ENCODE results near the gene FAM177A1. TPM values are rescaled to one million over a fixed set of nuclear protein-coding genes. Genes with fewer than 3 reads are reported as not detected.

Gene FAM177A1
- total and polyA plus RNA-seq, 10 of the 15 experiments (the other 5 are each of a cell fraction or from before 2014, with no cell fraction given) = 5.3 to 38.6 (median 20.7) TPM

- no TSS peak for BruUV-seq (replicated peaks)
- CTCF ChIA-PET = interaction anchor here (1.1 to 1.2 kb wide), 2 partner anchors 33 to 434 kb away, joined by 3 read pairs; no protein-coding TSS in a partner anchor
- no peak for FAIRE-seq
Observed at GRCh38 chr14:35107866-35108265, 61.8 kb downstream of the FAM177A1 start.

More at GRCh38 chr14:35107866-35108265, 61.8 kb downstream of the FAM177A1 start:
- no peak for TF ChIP-seq MXI1 (IDR thresholded peaks at IDR 0.05; ENCODE audit: low read depth, low read length)
- TF ChIP-seq LARP7 (IDR thresholded peaks at IDR 0.05) = no peak
- no peak for TF ChIP-seq IRF5 (IDR thresholded peaks at IDR 0.05; ENCODE audit: borderline replicate concordance)
- no peak for TF ChIP-seq CBX5 (IDR thresholded peaks at IDR 0.05; ENCODE audit: low read depth)
- TF ChIP-seq BCLAF1 (IDR thresholded peaks at IDR 0.05) = no peak
- Histone ChIP-seq H3K4me2 (ENCODE audit: control insufficient read depth, insufficient read depth) (no peak overlapping the region), H3K9me3 (replicated peaks; ENCODE audit: control insufficient read depth, insufficient read depth, low read length) (no peaks in the 10 kb centered on the region; the same call in 2 of the 3 replicates), H2AFZ (ENCODE audit: control insufficient read depth, low read depth, low read length) (no peak overlapping the region), H3K27me3 (replicated peaks in 1 of 2; ENCODE audit: control insufficient read depth in 2 of 2, insufficient read depth in 2 of 2, low read length in 1 of 2) (no peaks in the 10 kb centered on the region), H3K4me1 (ENCODE audit: control insufficient read depth, insufficient read depth, low read length) (no peaks in the 10 kb centered on the region), H3K27ac (ENCODE audit: control insufficient read depth, insufficient read depth) (no peak overlapping the region), H3K4me3 (no peak overlapping the region), H3K36me3 (ENCODE audit: control insufficient read depth in 2 of 2, insufficient read depth in 2 of 2, low read length in 1 of 2) (peaks cover 0 to 10% of the 10 kb centered on the region in 2 experiments; a peak in 2 of 4 replicates), H3K9ac (ENCODE audit: control insufficient read depth, insufficient read depth, low read length) (no peak overlapping the region), H4K20me1 (ENCODE audit: control insufficient read depth, insufficient read depth) (no peaks in the 10 kb centered on the region), H3K79me2 (ENCODE audit: control insufficient read depth, insufficient read depth, low read length) (no peaks in the 10 kb centered on the region)
- no peak for DNase-seq (ENCODE audit: low read depth, low spot score)
- RAD21 ChIA-PET (ENCODE audit: unreplicated experiment) = interaction anchor here (1.2 kb wide), 1 partner anchor 32 kb away, joined by 3 read pairs; no protein-coding TSS in a partner anchor
- in situ Hi-C loops (cut with MboI) (no loop called here), intact Hi-C loops (cut with micrococcal nuclease; ENCODE audit: unreplicated experiment) (no loop called here)
- ATAC-seq = no peak
- SMC1A ChIA-PET (ENCODE audit: uncharacterized antibody, unreplicated experiment) = interaction anchor here (1.0 kb wide), 1 partner anchor 16 kb away, joined by 4 read pairs; no protein-coding TSS in a partner anchor
- POLR2A ChIA-PET = interaction anchor here (1.2 kb wide), 1 partner anchor 14 kb away, joined by 4 read pairs; the partner anchor contains the start of gene PPP2R3C

Measured in GM12878 (cell line).